Adipose tissue (tissue), 3 donors: ENCODE results near the gene ALX4. TPM values are rescaled to one million over a fixed set of nuclear protein-coding genes. Genes with fewer than 3 reads are reported as not detected.

Experiments used
- H3K27ac ChIP-seq: one replicate; pipeline ENCODE4 v1.5.1; 2013; ENCODE audit warnings: low read depth, low read length
- WGBS, 3 donors: extraction: QIAGEN DNeasy Blood & Tissue Kit; methylation state at CpG; one replicate each; pipeline ENCODE4 v1.1.7; 2013; 5-methylcytosine and 5-hydroxymethylcytosine counted together
- polyA plus RNA-seq, 3 donors: library from polyadenylated mRNA; stranded (reverse); fragments of 200-250 nt; gene quantifications; one replicate each; pipeline ENCODE4 v1.2.3, GENCODE V29; 2013
- donor health status: healthy with polysubstance abuse.
- donor health status: Bipolar disorder and iron deficiency.
- donor health status: healthy.

The ALX4 gene
- polyA plus RNA-seq, 3 donors: 0.01 to 0.22 TPM; not detected in 1

- H3K27ac ChIP-seq: no peak overlapping the region
- WGBS, 3 donors: 87 to 98% (median 97%) methylated on average over 2 of the region's 2 CpGs
These were observed 73.6 kb downstream of the ALX4 start for GRCh38 chr11:44236296-44236695.

GRCh38 chr11:44235765-44236201 lies 74.2 kb downstream of the ALX4 start:
- H3K27ac ChIP-seq: no peak overlapping the region
- WGBS, 3 donors: 69 to 85% (median 82%) methylated on average over 8 of the region's 8 CpGs

GRCh38 chr11:44229624-44230023 lies 80.3 kb downstream of the ALX4 start:
- 90 to 95% (median 93%) methylated on average over 3 of the region's 3 CpGs for WGBS, 3 donors
- no peak overlapping the region for H3K27ac ChIP-seq

- no peak overlapping the region for H3K27ac ChIP-seq
- 94 to 97% (median 95%) methylated on average over 4 of the region's 4 CpGs for WGBS, 3 donors
These were observed 80.8 kb downstream of the ALX4 start for GRCh38 chr11:44229098-44229497.

GRCh38 chr11:44228379-44228778 lies 81.6 kb downstream of the ALX4 start:
- 92 to 93% (median 93%) methylated on average over 6 of the region's 6 CpGs for WGBS, 3 donors

GRCh38 chr11:44226945-44227344 lies 83.0 kb downstream of the ALX4 start:
- WGBS, 3 donors: 49 to 76% (median 64%) methylated on average over 4 of the region's 4 CpGs
- H3K27ac ChIP-seq: no peak overlapping the region

More at GRCh38 chr11:44228379-44228778, 81.6 kb downstream of the ALX4 start:
- H3K27ac ChIP-seq: no peak overlapping the region

- no peak overlapping the region for H3K27ac ChIP-seq
- WGBS, 3 donors: 76 to 85% (median 78%) methylated on average over 2 of the region's 2 CpGs
These were observed 83.4 kb downstream of the ALX4 start for GRCh38 chr11:44226490-44226889.

- 73 to 88% (median 76%) methylated on average over 3 of the region's 3 CpGs for WGBS, 3 donors
- no peak overlapping the region for H3K27ac ChIP-seq
These were observed 85.0 kb downstream of the ALX4 start for GRCh38 chr11:44224867-44225501.

GRCh38 chr11:44223238-44223637 lies 86.7 kb downstream of the ALX4 start:
- H3K27ac ChIP-seq: no peak overlapping the region

GRCh38 chr11:44221992-44222391 lies 87.9 kb downstream of the ALX4 start:
- WGBS, 3 donors: 56 to 82% (median 65%) methylated on average over 2 of the region's 2 CpGs
- no peak overlapping the region for H3K27ac ChIP-seq

- no peak overlapping the region for H3K27ac ChIP-seq
- WGBS, 3 donors: 56 to 80% (median 61%) methylated on average over 3 of the region's 3 CpGs
These were observed 88.5 kb downstream of the ALX4 start for GRCh38 chr11:44221456-44221855.

- WGBS, 3 donors: 83 to 92% (median 86%) methylated on average over 4 of the region's 4 CpGs
- H3K27ac ChIP-seq: no peak overlapping the region
These were observed 89.8 kb downstream of the ALX4 start for GRCh38 chr11:44219830-44220796.

- 57 to 83% (median 72%) methylated on average over 1 of the region's 1 CpG for WGBS, 3 donors
- H3K27ac ChIP-seq: no peak overlapping the region
These were observed 92.5 kb downstream of the ALX4 start for GRCh38 chr11:44217432-44217831.

- H3K27ac ChIP-seq: no peak overlapping the region
- WGBS, 3 donors: 88 to 100% (median 96%) methylated on average over 1 of the region's 1 CpG
These were observed 96.8 kb downstream of the ALX4 start for GRCh38 chr11:44213148-44213547.

- H3K27ac ChIP-seq: no peak overlapping the region
- WGBS, 3 donors: 98 to 99% (median 99%) methylated on average over 6 of the region's 6 CpGs
These were observed 97.8 kb downstream of the ALX4 start for GRCh38 chr11:44212128-44212527.

Other genes with a start within 250 kb of the ALX4 start
- gene ACCS, start 243.9 kb downstream of the ALX4 start, polyA plus RNA-seq: 10 to 100 TPM in 2 of 3 donors, 1 to 10 TPM in 1; 9.1 to 32.3 (median 13.6) TPM
- gene EXT2, start 214.5 kb downstream of the ALX4 start, polyA plus RNA-seq: 10 to 100 TPM; 18.6 to 33.6 (median 20.7) TPM